Kidney tubule cell (primary cell): ENCODE data around the gene PAXX.
A peak's percentile ranks its signal among the peaks of the same experiment; 100 is the strongest.

Experiments
- DNase-seq: peaks from one replicate; pipeline ENCODE4 v3.0.0-alpha.2; 2018; ENCODE audit warnings: low spot score

Gene PAXX

GRCh38 chr9:137018761-137019559, 26.7 kb downstream of the PAXX start:
- no peak for DNase-seq

GRCh38 chr9:137019891-137020683, 27.9 kb downstream of the PAXX start:
- no peak for DNase-seq

GRCh38 chr9:137020771-137021567, 28.7 kb downstream of the PAXX start:
- DNase-seq: no peak

GRCh38 chr9:137021568-137021978, 29.4 kb downstream of the PAXX start:
- no peak for DNase-seq

- peak; percentile 87 for DNase-seq
These were observed 29.9 kb downstream of the PAXX start for GRCh38 chr9:137021979-137022661.

GRCh38 chr9:137022662-137023008, 30.4 kb downstream of the PAXX start:
- DNase-seq: no peak

- no peak for DNase-seq
These were observed 30.9 kb downstream of the PAXX start for GRCh38 chr9:137023157-137023556.

- DNase-seq: no peak
These were observed 31.4 kb downstream of the PAXX start for GRCh38 chr9:137023583-137023991.

- DNase-seq: peak; percentile 74
These were observed 33.3 kb downstream of the PAXX start for GRCh38 chr9:137025517-137025966.

- no peak for DNase-seq
These were observed 34.2 kb downstream of the PAXX start for GRCh38 chr9:137026384-137026783.

GRCh38 chr9:137026828-137027227, 34.6 kb downstream of the PAXX start:
- no peak for DNase-seq

GRCh38 chr9:137027369-137028262, 35.4 kb downstream of the PAXX start, which contains the start of gene ABCA2:
Gene ABCA2 (minus strand): TSS chr9:137028237. CDS start chr9:137028140, 97 bp downstream.
- DNase-seq: no peak

GRCh38 chr9:137028263-137029057, 36.2 kb downstream of the PAXX start:
- peak; percentile 59 for DNase-seq

- peak; percentile 63 for DNase-seq
These were observed 37.1 kb downstream of the PAXX start for GRCh38 chr9:137029058-137029936.

GRCh38 chr9:137030006-137030405, 37.8 kb downstream of the PAXX start:
- no peak for DNase-seq

GRCh38 chr9:137030538-137031527, 38.6 kb downstream of the PAXX start:
- no peak for DNase-seq

- DNase-seq: no peak
These were observed 39.9 kb downstream of the PAXX start, which contains the start of gene FUT7 for GRCh38 chr9:137031904-137032640. Gene FUT7 (minus strand): TSS chr9:137032088. CDS start chr9:137031991, 97 bp downstream.
